GM13976 (cell line): ENCODE data around the gene AVPR1A.
"Not testable (repeated sequence)": the region's sequence is repeated elsewhere in the genome, so short reads cannot be mapped to it uniquely, and the experiment has no call there.

Experiments
- DNase-seq: peaks from one replicate; pipeline ENCODE4 v3.0.0; 2012; ENCODE audit warnings: low spot score
- in situ Hi-C: fragments of 300-500 bp; cut with MboI; formaldehyde crosslinking; loops from one replicate; pipeline ENCODE4 v1.12.0; 2022; ENCODE audit warnings: low sequenced_read_pairs, mixed read lengths, inconsistent platforms; ENCODE audit not compliant: unreplicated experiment
- TF ChIP-seq, protein P1 (sequence below): IDR thresholded peaks from 2 replicates; pipeline ENCODE4 v1.5.1; 2012; ENCODE audit warnings: borderline replicate concordance, mild to moderate bottlenecking; ENCODE audit not compliant: insufficient read depth; ENCODE audit errors: extremely low read depth, missing control alignments, control extremely low read depth

The AVPR1A gene

GRCh38 chr12:63150713-63151622 lies at the start of gene AVPR1A:
Gene AVPR1A (minus strand): TSS chr12:63151201. CDS start chr12:63150836, 365 bp downstream.
- TF ChIP-seq, protein P1, sequence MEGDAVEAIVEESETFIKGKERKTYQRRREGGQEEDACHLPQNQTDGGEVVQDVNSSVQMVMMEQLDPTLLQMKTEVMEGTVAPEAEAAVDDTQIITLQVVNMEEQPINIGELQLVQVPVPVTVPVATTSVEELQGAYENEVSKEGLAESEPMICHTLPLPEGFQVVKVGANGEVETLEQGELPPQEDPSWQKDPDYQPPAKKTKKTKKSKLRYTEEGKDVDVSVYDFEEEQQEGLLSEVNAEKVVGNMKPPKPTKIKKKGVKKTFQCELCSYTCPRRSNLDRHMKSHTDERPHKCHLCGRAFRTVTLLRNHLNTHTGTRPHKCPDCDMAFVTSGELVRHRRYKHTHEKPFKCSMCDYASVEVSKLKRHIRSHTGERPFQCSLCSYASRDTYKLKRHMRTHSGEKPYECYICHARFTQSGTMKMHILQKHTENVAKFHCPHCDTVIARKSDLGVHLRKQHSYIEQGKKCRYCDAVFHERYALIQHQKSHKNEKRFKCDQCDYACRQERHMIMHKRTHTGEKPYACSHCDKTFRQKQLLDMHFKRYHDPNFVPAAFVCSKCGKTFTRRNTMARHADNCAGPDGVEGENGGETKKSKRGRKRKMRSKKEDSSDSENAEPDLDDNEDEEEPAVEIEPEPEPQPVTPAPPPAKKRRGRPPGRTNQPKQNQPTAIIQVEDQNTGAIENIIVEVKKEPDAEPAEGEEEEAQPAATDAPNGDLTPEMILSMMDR, result no peak
- in situ Hi-C loops, result no loop called here
- peak; percentile 16 for DNase-seq

- in situ Hi-C loops, result no loop called here
- TF ChIP-seq, protein P1, result no peak
Measured at GRCh38 chr12:63196168-63196567, 45.2 kb upstream of the AVPR1A start.

DNA sequence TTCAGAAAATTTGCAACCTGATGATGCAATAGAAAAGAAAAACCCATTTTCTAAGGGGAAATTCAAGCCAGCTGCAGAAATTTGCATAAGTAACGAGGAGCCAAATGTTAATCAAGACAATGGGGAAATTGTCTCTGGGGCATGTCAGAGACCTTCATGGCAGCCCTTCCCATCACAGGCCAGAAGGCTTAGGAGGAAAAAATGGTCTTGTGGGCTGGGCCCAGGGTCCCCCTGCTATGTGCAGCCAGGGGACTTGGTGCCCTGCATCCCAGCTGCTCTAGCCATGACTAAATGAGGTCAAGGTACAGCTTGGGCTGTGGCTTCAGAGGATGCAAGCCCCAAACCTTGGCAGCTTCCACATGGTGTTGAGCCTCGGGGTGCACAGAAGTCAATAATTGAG lies 28.2 kb upstream of the AVPR1A start:
- no peak for DNase-seq
- TF ChIP-seq, protein P1, result no peak
- in situ Hi-C loops, result no loop called here

More at GRCh38 chr12:63196168-63196567, 45.2 kb upstream of the AVPR1A start:
- no peak for DNase-seq

DNA sequence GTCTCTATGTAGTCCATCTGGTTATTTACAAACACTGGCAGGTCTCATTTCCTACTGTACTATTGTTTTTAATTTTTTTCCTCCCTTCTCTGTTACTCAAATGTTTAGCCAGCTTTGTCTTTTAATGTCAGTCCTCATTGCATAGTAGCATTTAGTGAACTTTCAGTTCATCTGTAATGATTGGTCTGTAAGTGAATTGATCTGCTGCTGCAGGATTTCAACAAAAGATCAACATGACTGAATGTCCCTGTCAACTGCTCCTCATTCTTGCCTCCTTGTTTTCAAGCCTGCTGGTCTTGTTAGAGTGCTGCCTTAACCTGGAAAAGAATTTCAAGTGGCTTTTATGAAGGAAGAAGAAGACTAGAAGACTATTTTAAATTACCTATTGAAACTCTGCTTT lies 19.3 kb upstream of the AVPR1A start:
- TF ChIP-seq, protein P1, result no peak
- in situ Hi-C loops, result no loop called here
- no peak for DNase-seq

DNA sequence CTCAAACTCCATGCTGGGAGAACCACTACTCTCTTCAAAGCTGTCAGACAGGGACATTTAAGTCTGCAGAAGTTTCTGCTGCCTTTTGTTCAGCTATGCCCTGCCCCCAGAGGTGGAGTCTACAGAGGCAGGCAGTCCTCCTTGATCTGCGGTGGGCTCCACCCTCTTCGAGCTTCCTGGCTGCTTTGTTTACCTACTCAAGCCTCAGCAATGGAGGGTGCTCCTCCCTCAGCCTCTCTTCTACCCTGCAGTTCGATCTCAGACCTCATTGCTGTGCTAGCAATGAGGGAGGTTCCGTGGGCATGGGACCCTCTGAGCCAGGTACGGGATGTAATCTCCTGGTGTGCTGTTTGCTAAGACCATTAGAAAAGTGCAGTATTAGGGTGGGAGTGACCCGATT lies 16.7 kb upstream of the AVPR1A start:
- DNase-seq, in situ Hi-C loops: not testable (repeated sequence)

DNA sequence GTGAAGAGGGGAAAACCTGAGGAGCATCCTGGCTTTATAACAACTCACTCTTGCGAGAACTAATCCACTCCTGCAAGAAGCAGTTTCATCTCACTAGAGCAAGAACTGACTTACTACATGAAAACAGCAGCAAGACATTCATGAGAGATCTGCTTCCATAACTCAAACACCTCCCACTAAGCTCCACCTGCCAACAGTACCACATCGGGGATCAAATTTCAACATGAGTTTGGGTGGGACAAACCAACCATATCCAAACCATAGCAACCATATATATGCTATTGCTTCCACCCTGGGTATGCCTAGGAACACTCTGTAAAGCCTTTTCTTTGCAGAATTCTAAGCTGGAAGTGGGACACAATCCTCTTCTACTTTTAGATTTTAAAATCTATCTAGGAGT lies 13.9 kb upstream of the AVPR1A start:
- DNase-seq, result no peak
- in situ Hi-C loops, result no loop called here
- TF ChIP-seq, protein P1, result no peak

DNA sequence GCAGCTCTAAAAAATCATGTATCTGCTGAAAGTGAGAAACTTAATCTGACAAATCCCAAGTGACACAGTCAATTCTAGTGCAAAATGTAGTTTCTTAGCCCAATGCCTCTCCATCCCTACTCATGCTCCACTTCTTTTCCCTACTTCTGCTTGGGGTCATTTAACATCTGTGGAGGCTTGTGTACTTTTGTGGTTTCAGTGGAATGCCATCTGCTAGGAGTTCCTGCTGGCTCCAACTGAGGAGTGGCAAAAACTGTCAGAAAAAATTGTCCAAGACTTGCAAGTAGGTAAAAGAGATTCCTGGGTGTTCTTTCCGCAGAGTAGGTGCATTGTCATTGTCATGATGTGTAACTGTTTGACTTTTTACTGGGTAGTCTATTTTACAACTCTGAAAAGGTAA lies 12.5 kb upstream of the AVPR1A start:
- DNase-seq, result no peak
- TF ChIP-seq, protein P1, result no peak
- in situ Hi-C loops, result no loop called here
